Sigmoid colon (tissue), 7 donors: ENCODE data around the gene TTC17. TPM values are rescaled to one million over a fixed set of nuclear protein-coding genes. Genes with fewer than 3 reads are reported as not detected.

Experiments used
- DNase-seq: peaks from one replicate; pipeline ENCODE4 v3.0.0-alpha.2; 2019
- H3K27ac ChIP-seq, 4 donors: fragments of 200-600 bp; sonication (generic); one replicate each; pipeline ENCODE4 v1.5.1; 2016 to 2019; ENCODE audit warnings: mild to moderate bottlenecking in 1 of 4
- H3K27me3 ChIP-seq, 3 donors: fragments of 200-600 bp; sonication (generic); one replicate each; pipeline ENCODE4 v1.5.1; 2019; ENCODE audit warnings: mild to moderate bottlenecking in 1 of 3
- H3K36me3 ChIP-seq, 4 donors: fragments of 200-600 bp; sonication (generic); one replicate each; pipeline ENCODE4 v1.5.1; 2016 to 2019
- H3K4me1 ChIP-seq, 4 donors: fragments of 200-600 bp; sonication (generic); one replicate each; pipeline ENCODE4 v1.5.1; 2017 to 2019
- H3K4me3 ChIP-seq, 4 donors: fragments of 200-600 bp; sonication (generic); one replicate each; pipeline ENCODE4 v1.5.1; 2017 to 2019; ENCODE audit warnings: mild to moderate bottlenecking in 2 of 4, moderate library complexity in 1 of 4
- H3K9me3 ChIP-seq, 4 donors: fragments of 200-600 bp in 3 of 4; sonication (generic) in 3 of 4; one replicate each; pipeline versions ENCODE4 v1.5.1 to v1.6.1; 2013 to 2019
- EP300 ChIP-seq, 4 donors: sonication (generic); formaldehyde crosslinking; IDR thresholded peaks; one replicate each; pipeline ENCODE4 v1.6.1; 2017; ENCODE audit warnings: antibody characterized with exemption in 4 of 4
- POLR2A ChIP-seq, 2 donors: fragments of 450-650 bp; IDR thresholded peaks; one replicate each; pipeline ENCODE4 v1.6.1; 2016; ENCODE audit warnings: antibody characterized with exemption in 2 of 2, mild to moderate bottlenecking in 2 of 2, moderate library complexity in 2 of 2
- POLR2AphosphoS5 ChIP-seq, 4 donors: sonication (generic); formaldehyde crosslinking; IDR thresholded peaks; one replicate each; pipeline ENCODE4 v1.6.1; 2017; ENCODE audit warnings: antibody characterized with exemption in 4 of 4
- WGBS, 2 donors: extraction: QIAGEN DNeasy Blood & Tissue Kit; methylation state at CpG; one replicate each; pipeline ENCODE4 v1.1.7; 2013; 5-methylcytosine and 5-hydroxymethylcytosine counted together
- intact Hi-C: fragments of 100-400 bp; cut with DNase I; formaldehyde crosslinking; loops from one replicate; pipeline ENCODE4 v1.15.1; 2023
- polyA plus RNA-seq, 3 donors: library from polyadenylated mRNA; stranded (reverse); fragments of 200-250 nt; gene quantifications; one replicate each; pipeline ENCODE4 v1.2.3, GENCODE V29; 2013
- small RNA-seq, 3 donors: library from RNA; depleted of rRNA; stranded (forward); fragments of <200 nt; gene quantifications; one replicate each; pipeline ENCODE3, GENCODE V24; 2016
- total RNA-seq, 4 donors: library from RNA; depleted of rRNA; stranded (reverse); fragments of >200 nt; gene quantifications; one replicate each; pipeline ENCODE4 v1.1.0, GENCODE V29; 2016
- TF ChIP-seq, protein P1 (sequence below), 4 experiments: fragments of 450-650 bp in 3 of 4; fragments of 200-600 bp in 1 of 4; IDR thresholded peaks; one replicate each; pipeline ENCODE4 v1.5.1; 2016 to 2019; ENCODE audit warnings: antibody characterized with exemption in 4 of 4, mild to moderate bottlenecking in 3 of 4, moderate library complexity in 2 of 4
- donor health status: healthy with polysubstance abuse.
- donor health status: Bipolar disorder and iron deficiency.
- donor health status: healthy.

TTC17 gene
- total and polyA plus RNA-seq, 7 donors = 8.4 to 102 (median 79.2) TPM

DNA sequence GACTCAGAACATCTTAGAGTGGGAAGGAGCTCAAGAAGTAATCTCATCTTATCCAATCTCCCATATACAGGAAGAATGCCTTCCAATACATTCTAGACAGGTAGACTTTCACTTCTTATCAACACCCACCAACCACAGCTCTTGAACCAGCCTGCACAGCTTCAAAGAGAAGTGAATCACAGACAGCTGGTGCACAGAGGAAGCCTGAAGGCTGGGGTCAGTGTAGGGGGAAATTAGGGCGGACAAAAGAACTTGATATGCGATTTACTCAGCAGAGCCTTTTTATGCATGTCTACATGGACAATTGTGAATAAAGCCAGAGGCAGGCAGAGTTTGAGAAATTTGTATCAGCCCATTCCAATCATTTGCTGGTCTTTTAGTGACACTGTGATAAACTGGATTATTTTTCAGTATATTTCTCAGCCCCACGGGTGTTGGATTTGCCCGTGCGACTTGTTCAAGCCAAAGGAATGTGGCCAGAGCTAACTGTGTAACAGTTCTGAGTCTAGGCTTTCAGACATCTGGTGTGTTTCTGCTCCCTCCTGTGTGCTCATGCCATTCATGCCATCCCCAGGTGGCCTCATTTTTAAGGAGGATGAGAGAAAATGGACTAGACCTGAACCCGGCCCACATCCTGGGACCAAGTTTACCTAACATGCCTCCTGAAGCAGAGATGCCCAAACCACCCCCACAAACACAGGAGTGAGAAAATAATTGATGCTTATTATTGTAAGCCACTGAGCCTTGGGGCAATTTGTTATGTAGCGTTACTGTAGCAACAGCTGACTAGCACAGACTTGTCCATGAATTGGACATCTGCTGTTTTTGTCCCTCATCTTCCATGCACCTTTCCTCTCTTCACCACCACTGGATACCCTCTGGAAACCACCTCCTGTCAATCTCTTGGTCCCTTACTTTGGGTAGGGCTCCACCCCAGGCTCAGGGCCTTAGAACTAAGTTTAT lies 184.3 kb downstream of the TTC17 start:
- H3K27ac ChIP-seq = no peak overlapping the region
- 86 to 88% methylated on average over 7 of the region's 7 CpGs for WGBS, 2 donors
- H3K36me3 ChIP-seq = no peaks in the 10 kb centered on the region

More for the DNA sequence above, 184.3 kb downstream of the TTC17 start:
- no peak overlapping the region for H3K4me3 ChIP-seq
- intact Hi-C loops = no loop called here
- H3K4me1 ChIP-seq = peaks cover 0 to 10% (median 9%) of the 10 kb centered on the region in 4 donors
- TF ChIP-seq, protein P1, sequence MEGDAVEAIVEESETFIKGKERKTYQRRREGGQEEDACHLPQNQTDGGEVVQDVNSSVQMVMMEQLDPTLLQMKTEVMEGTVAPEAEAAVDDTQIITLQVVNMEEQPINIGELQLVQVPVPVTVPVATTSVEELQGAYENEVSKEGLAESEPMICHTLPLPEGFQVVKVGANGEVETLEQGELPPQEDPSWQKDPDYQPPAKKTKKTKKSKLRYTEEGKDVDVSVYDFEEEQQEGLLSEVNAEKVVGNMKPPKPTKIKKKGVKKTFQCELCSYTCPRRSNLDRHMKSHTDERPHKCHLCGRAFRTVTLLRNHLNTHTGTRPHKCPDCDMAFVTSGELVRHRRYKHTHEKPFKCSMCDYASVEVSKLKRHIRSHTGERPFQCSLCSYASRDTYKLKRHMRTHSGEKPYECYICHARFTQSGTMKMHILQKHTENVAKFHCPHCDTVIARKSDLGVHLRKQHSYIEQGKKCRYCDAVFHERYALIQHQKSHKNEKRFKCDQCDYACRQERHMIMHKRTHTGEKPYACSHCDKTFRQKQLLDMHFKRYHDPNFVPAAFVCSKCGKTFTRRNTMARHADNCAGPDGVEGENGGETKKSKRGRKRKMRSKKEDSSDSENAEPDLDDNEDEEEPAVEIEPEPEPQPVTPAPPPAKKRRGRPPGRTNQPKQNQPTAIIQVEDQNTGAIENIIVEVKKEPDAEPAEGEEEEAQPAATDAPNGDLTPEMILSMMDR (IDR thresholded peaks at IDR 0.05) = no peak
- no peak for TF ChIP-seq POLR2AphosphoS5 (IDR thresholded peaks at IDR 0.05)
- TF ChIP-seq POLR2A (IDR thresholded peaks at IDR 0.05) = no peak
- no peak for TF ChIP-seq EP300 (IDR thresholded peaks at IDR 0.05)
- H3K9me3 ChIP-seq = peaks cover 0 to 5% (median 0%) of the 10 kb centered on the region in 4 donors
- DNase-seq = no peak
- H3K27me3 ChIP-seq = peaks cover 5 to 33% (median 30%) of the 10 kb centered on the region in 3 donors

Small RNA genes within 50 kb of the gene (small RNA-seq; reads per million reads assigned to genes)
- gene RF00019 (0 reads per million in 3 donors), gene RN7SKP287 (0 reads per million in 3 donors)

Other genes with a start within 250 kb of the TTC17 start
- 100 to 1,000 TPM in 3 of 4 donors, 10 to 100 TPM in 1; 73.7 to 125 (median 113) TPM for gene API5, start 46.9 kb upstream of the TTC17 start, total RNA-seq
- gene API5, start 46.9 kb upstream of the TTC17 start, polyA plus RNA-seq = 10 to 100 TPM; 38.4 to 45.6 (median 44.6) TPM